Stomach (tissue), 4 donors: ENCODE results near the gene ERGIC3.

Source experiments
- POLR2A ChIP-seq, 4 donors: fragments of 450-650 bp; IDR thresholded peaks; one replicate each; pipeline ENCODE4 v1.6.1; 2016; ENCODE audit warnings: antibody characterized with exemption in 4 of 4, control low read depth in 2 of 4, mild to moderate bottlenecking in 1 of 4, moderate library complexity in 1 of 4
- POLR2AphosphoS5 ChIP-seq, 3 donors: sonication (generic); formaldehyde crosslinking; IDR thresholded peaks; one replicate each; pipeline ENCODE4 v1.6.1; 2016; ENCODE audit warnings: antibody characterized with exemption in 3 of 3
- TF ChIP-seq, protein P1 (sequence below), 7 experiments: fragments of 450-650 bp in 4 of 7; fragments of 200-600 bp in 3 of 7; sonication (generic) in 3 of 7; IDR thresholded peaks; one replicate each; pipeline ENCODE4 v1.5.1; 2016 to 2019; ENCODE audit warnings: antibody characterized with exemption in 7 of 7, control low read depth in 2 of 7, mild to moderate bottlenecking in 1 of 7

DNA sequence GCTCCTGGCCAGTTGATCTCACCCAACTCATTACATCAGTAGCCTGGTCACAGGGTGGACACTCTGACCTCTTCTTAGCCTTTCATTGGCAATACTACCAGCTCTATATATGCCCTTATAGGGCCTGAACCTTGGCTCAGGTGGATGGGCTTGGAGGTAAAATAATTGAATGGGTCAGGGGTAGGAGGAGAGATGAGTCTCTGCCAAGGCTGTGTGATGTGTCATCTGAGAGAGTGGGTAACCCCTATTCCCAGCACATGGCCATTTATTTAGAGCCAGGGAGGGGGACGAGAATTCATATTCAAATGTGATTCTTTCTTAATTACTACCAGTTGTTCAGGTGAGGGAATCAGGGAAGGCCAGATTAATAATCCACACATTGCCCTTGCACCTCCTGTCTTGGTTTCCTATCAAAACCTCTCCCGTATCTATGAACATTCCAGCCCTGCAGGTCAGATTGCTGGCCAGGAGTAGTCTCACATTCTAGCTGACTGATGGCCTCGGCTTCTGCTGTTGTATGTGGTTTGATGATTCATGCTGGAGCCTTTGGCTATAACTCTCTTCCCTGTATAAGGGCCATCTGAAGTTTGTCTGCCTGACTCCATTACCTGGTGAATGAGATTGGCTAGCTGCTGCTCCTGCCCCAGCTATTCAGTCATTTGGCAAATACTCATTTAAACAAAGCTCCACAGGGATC lies 25.8 kb upstream of the ERGIC3 start:
- TF ChIP-seq POLR2A (IDR thresholded peaks at IDR 0.05) (no peak), POLR2AphosphoS5 (IDR thresholded peaks at IDR 0.05) (peak in 1 of 3 donors; percentile 23)
- TF ChIP-seq, protein P1, sequence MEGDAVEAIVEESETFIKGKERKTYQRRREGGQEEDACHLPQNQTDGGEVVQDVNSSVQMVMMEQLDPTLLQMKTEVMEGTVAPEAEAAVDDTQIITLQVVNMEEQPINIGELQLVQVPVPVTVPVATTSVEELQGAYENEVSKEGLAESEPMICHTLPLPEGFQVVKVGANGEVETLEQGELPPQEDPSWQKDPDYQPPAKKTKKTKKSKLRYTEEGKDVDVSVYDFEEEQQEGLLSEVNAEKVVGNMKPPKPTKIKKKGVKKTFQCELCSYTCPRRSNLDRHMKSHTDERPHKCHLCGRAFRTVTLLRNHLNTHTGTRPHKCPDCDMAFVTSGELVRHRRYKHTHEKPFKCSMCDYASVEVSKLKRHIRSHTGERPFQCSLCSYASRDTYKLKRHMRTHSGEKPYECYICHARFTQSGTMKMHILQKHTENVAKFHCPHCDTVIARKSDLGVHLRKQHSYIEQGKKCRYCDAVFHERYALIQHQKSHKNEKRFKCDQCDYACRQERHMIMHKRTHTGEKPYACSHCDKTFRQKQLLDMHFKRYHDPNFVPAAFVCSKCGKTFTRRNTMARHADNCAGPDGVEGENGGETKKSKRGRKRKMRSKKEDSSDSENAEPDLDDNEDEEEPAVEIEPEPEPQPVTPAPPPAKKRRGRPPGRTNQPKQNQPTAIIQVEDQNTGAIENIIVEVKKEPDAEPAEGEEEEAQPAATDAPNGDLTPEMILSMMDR (IDR thresholded peaks at IDR 0.05): no peak
